GM23338 (cell line): ENCODE results near the gene SCFD2. TPM values are rescaled to one million over a fixed set of nuclear protein-coding genes. Genes with fewer than 3 reads are reported as not detected.

Experiments
- ATAC-seq: fragments of 200-7000 bp; cut with Tn5 transposase; 3 replicates; pipeline ENCODE4 v1.9.1; 2020
- DNase-seq: peaks from one replicate; pipeline ENCODE4 v3.0.0-alpha.2; 2015; ENCODE audit warnings: low spot score
- H2AFZ ChIP-seq: fragments of 200-600 bp; sonication (generic); 2 replicates; pipeline ENCODE4 v1.8.0; 2016; ENCODE audit warnings: antibody characterized with exemption, mild to moderate bottlenecking, moderate library complexity
- H3F3A ChIP-seq: fragments of 200-600 bp; sonication (generic); replicated peaks from 2 replicates; pipeline ENCODE4 v1.8.0; 2017; ENCODE audit warnings: antibody characterized with exemption, mixed run types, low read depth
- H3K27ac ChIP-seq: fragments of 200-600 bp; sonication (generic); 2 replicates; pipeline ENCODE4 v1.6.1; 2016; ENCODE audit warnings: low read depth
- H3K27me3 ChIP-seq: fragments of 200-600 bp; sonication (generic); 2 replicates; pipeline ENCODE4 v1.8.0; 2016; ENCODE audit warnings: mild to moderate bottlenecking, mixed run types, moderate library complexity; ENCODE audit not compliant: insufficient read depth
- H3K36me3 ChIP-seq: fragments of 200-600 bp; sonication (generic); 2 replicates; pipeline ENCODE4 v1.8.0; 2016; ENCODE audit warnings: mild to moderate bottlenecking; ENCODE audit not compliant: insufficient read depth
- H3K4me1 ChIP-seq: fragments of 200-600 bp; sonication (generic); 2 replicates; pipeline ENCODE4 v1.8.0; 2016; ENCODE audit warnings: mild to moderate bottlenecking, moderate library complexity; ENCODE audit not compliant: insufficient read depth
- H3K4me2 ChIP-seq: fragments of 200-600 bp; sonication (generic); 2 replicates; pipeline ENCODE4 v1.7.1; 2017; ENCODE audit warnings: mixed run types
- H3K4me3 ChIP-seq: fragments of 200-600 bp; sonication (generic); 2 replicates; pipeline ENCODE4 v1.6.1; 2016; ENCODE audit warnings: mixed run types
- H3K79me2 ChIP-seq: fragments of 200-600 bp; sonication (generic); replicated peaks from 2 replicates; pipeline ENCODE4 v1.8.0; 2017; ENCODE audit warnings: mild to moderate bottlenecking; ENCODE audit not compliant: insufficient read depth
- H3K9me2 ChIP-seq: fragments of 200-600 bp; sonication (generic); 2 replicates; pipeline ENCODE4 v1.8.0; 2017; ENCODE audit not compliant: insufficient read depth
- H4K20me1 ChIP-seq: fragments of 200-600 bp; sonication (generic); replicated peaks from 2 replicates; pipeline ENCODE4 v1.8.0; 2017; ENCODE audit warnings: mild to moderate bottlenecking; ENCODE audit not compliant: insufficient read depth
- H3K27ac Mint-ChIP-seq: 2 replicates; pipeline ENCODE4 v1.8.0; 2020; ENCODE audit warnings: inconsistent platforms, mild to moderate bottlenecking, moderate library complexity, mixed read lengths
- H3K27me3 Mint-ChIP-seq: 3 replicates; pipeline ENCODE4 v1.8.0; 2022; ENCODE audit warnings: low read depth, mild to moderate bottlenecking, moderate library complexity, mixed read lengths, inconsistent platforms; ENCODE audit not compliant: insufficient read depth, poor library complexity
- H3K36me3 Mint-ChIP-seq: 3 replicates; pipeline ENCODE4 v1.8.0; 2021; ENCODE audit warnings: low read depth, mild to moderate bottlenecking, inconsistent platforms, moderate library complexity, mixed read lengths
- H3K4me1 Mint-ChIP-seq: 3 replicates; pipeline ENCODE4 v1.8.0; 2020; ENCODE audit warnings: mild to moderate bottlenecking, inconsistent platforms, mixed read lengths
- H3K4me3 Mint-ChIP-seq: 3 replicates; pipeline ENCODE4 v1.8.0; 2021; ENCODE audit warnings: moderate library complexity, mild to moderate bottlenecking, inconsistent platforms, mixed read lengths
- H3K9me3 Mint-ChIP-seq: 3 replicates; pipeline ENCODE4 v1.8.0; 2020; ENCODE audit warnings: moderate library complexity, mild to moderate bottlenecking, inconsistent platforms, mixed read lengths
- CREB1 ChIP-seq: fragments of 250-450 bp; sonication (Bioruptor Pico); IDR thresholded peaks from 2 replicates; pipeline ENCODE4 v1.5.0; 2020; ENCODE audit warnings: low read depth, mild to moderate bottlenecking, moderate library complexity
- EZH2 ChIP-seq: fragments of 200-600 bp; sonication (generic); IDR thresholded peaks from one replicate; pipeline ENCODE4 v1.8.0; 2017; ENCODE audit warnings: antibody characterized with exemption, mild to moderate bottlenecking, low read depth; ENCODE audit not compliant: unreplicated experiment
- EZH2phosphoT487 ChIP-seq: fragments of 200-600 bp; sonication (generic); IDR thresholded peaks from one replicate; pipeline ENCODE4 v1.8.1; 2018; ENCODE audit warnings: antibody characterized with exemption; ENCODE audit not compliant: unreplicated experiment
- JUNB ChIP-seq: IDR thresholded peaks from one replicate; pipeline ENCODE4 v1.6.1; 2016; ENCODE audit warnings: antibody characterized with exemption; ENCODE audit not compliant: unreplicated experiment
- NANOG ChIP-seq: IDR thresholded peaks from 2 replicates; pipeline ENCODE4 v1.6.1; 2016; ENCODE audit warnings: antibody characterized with exemption, borderline replicate concordance
- POLR2AphosphoS5 ChIP-seq: IDR thresholded peaks from 2 replicates; pipeline ENCODE4 v1.6.1; 2016; ENCODE audit warnings: antibody characterized with exemption, low read depth
- STAT1 ChIP-seq: IDR thresholded peaks from one replicate; pipeline ENCODE4 v1.6.1; 2016; ENCODE audit warnings: antibody characterized with exemption; ENCODE audit not compliant: unreplicated experiment
- ZNF114 ChIP-seq: fragments of 250-450 bp; sonication (Bioruptor Pico); IDR thresholded peaks from 2 replicates; pipeline ENCODE4 v1.5.0; 2020; ENCODE audit warnings: mild to moderate bottlenecking, moderate library complexity
- ZNF331 ChIP-seq: fragments of 250-450 bp; sonication (Bioruptor Pico); IDR thresholded peaks from 2 replicates; pipeline ENCODE4 v1.5.0; 2020; ENCODE audit warnings: low read depth, mild to moderate bottlenecking, moderate library complexity
- polyA plus RNA-seq: library from polyadenylated mRNA; unstranded; fragments of >200 nt; fragmentation: Nextera tagmentation; extraction: Ambion mirVana; gene quantifications from 2 replicates; pipeline ENCODE4 v1.2.1, GENCODE V29; 2016
- total RNA-seq: library from RNA; depleted of rRNA; stranded (reverse); fragments of >200 nt; shearing (Covaris generic); gene quantifications from 2 replicates; pipeline ENCODE4 v1.2.3, GENCODE V29; 2014
- TF ChIP-seq, protein P1 (sequence below), 2 experiments: fragments of 200-600 bp in 1 of 2; sonication (generic) in 1 of 2; conservative IDR thresholded peaks; 2 replicates each; pipeline versions ENCODE4 v1.5.1 to v1.6.1; 2016 to 2017; ENCODE audit warnings: antibody characterized with exemption in 2 of 2, low read depth in 2 of 2, mild to moderate bottlenecking in 2 of 2, moderate library complexity in 1 of 2
- TF ChIP-seq, protein P2 (sequence below): fragments of 250-450 bp; sonication (Bioruptor Pico); IDR thresholded peaks from 2 replicates; pipeline ENCODE4 v1.5.0; 2020; ENCODE audit warnings: mild to moderate bottlenecking, moderate library complexity
- TF ChIP-seq, protein P3 (sequence below): IDR thresholded peaks from one replicate; pipeline ENCODE4 v1.6.1; 2018; ENCODE audit warnings: antibody characterized with exemption; ENCODE audit not compliant: unreplicated experiment
- TF ChIP-seq, protein P4 (sequence below): IDR thresholded peaks from 2 replicates; pipeline ENCODE4 v1.6.1; 2016; ENCODE audit warnings: antibody characterized with exemption

Gene SCFD2
- total and polyA plus RNA-seq, 2 experiments from 2014 or later: 5.7 to 17.5 TPM

DNA sequence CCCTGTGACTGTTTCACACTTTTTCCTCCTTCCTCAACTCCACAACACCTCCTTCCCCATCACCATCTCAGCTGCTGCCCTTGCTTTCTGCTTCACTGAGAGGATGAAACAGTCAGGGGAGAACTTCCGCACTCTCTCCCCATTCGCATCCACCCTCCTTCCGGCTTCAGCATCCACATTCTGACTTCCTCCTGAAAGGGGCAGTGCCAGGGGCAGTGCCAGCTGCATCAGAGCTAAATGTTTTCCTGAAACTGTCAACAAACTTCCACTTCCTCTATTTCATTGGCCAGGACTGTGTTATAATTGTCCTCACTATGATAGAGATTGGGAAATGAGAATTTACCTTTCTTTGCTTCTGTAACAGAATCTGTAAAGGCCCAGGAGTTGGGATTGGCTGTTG lies 521.9 kb downstream of the SCFD2 start:
- Histone ChIP-seq H3K27ac (no peak overlapping the region), H3K4me3 (no peak overlapping the region), H4K20me1 (no peaks in the 10 kb centered on the region), H3F3A (no peaks in the 10 kb centered on the region; the same call in 1 of the 2 replicates), H3K4me2 (no peak overlapping the region), H3K79me2 (no peaks in the 10 kb centered on the region), H2AFZ (peak overlapping the region; percentile 39; the same call in 1 of the 2 replicates), H3K4me1 (peaks cover 29% of the 10 kb centered on the region), H3K9me2 (peaks cover 6% of the 10 kb centered on the region), H3K36me3 (no peaks in the 10 kb centered on the region), H3K27me3 (no peaks in the 10 kb centered on the region)
- TF ChIP-seq EZH2: no peak
- TF ChIP-seq EZH2phosphoT487: no peak
- no peak for TF ChIP-seq ZNF114 (CRISPR knock-in tag)
- TF ChIP-seq NANOG: no peak
- no peak for TF ChIP-seq POLR2AphosphoS5
- no peak for TF ChIP-seq ZNF331 (CRISPR knock-in tag)
- TF ChIP-seq, protein P1, sequence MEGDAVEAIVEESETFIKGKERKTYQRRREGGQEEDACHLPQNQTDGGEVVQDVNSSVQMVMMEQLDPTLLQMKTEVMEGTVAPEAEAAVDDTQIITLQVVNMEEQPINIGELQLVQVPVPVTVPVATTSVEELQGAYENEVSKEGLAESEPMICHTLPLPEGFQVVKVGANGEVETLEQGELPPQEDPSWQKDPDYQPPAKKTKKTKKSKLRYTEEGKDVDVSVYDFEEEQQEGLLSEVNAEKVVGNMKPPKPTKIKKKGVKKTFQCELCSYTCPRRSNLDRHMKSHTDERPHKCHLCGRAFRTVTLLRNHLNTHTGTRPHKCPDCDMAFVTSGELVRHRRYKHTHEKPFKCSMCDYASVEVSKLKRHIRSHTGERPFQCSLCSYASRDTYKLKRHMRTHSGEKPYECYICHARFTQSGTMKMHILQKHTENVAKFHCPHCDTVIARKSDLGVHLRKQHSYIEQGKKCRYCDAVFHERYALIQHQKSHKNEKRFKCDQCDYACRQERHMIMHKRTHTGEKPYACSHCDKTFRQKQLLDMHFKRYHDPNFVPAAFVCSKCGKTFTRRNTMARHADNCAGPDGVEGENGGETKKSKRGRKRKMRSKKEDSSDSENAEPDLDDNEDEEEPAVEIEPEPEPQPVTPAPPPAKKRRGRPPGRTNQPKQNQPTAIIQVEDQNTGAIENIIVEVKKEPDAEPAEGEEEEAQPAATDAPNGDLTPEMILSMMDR (conservative IDR thresholded peaks at IDR 0.05; ENCODE audit: low read depth in 2 of 2): no peak
- no peak for TF ChIP-seq JUNB
- TF ChIP-seq, protein P2, sequence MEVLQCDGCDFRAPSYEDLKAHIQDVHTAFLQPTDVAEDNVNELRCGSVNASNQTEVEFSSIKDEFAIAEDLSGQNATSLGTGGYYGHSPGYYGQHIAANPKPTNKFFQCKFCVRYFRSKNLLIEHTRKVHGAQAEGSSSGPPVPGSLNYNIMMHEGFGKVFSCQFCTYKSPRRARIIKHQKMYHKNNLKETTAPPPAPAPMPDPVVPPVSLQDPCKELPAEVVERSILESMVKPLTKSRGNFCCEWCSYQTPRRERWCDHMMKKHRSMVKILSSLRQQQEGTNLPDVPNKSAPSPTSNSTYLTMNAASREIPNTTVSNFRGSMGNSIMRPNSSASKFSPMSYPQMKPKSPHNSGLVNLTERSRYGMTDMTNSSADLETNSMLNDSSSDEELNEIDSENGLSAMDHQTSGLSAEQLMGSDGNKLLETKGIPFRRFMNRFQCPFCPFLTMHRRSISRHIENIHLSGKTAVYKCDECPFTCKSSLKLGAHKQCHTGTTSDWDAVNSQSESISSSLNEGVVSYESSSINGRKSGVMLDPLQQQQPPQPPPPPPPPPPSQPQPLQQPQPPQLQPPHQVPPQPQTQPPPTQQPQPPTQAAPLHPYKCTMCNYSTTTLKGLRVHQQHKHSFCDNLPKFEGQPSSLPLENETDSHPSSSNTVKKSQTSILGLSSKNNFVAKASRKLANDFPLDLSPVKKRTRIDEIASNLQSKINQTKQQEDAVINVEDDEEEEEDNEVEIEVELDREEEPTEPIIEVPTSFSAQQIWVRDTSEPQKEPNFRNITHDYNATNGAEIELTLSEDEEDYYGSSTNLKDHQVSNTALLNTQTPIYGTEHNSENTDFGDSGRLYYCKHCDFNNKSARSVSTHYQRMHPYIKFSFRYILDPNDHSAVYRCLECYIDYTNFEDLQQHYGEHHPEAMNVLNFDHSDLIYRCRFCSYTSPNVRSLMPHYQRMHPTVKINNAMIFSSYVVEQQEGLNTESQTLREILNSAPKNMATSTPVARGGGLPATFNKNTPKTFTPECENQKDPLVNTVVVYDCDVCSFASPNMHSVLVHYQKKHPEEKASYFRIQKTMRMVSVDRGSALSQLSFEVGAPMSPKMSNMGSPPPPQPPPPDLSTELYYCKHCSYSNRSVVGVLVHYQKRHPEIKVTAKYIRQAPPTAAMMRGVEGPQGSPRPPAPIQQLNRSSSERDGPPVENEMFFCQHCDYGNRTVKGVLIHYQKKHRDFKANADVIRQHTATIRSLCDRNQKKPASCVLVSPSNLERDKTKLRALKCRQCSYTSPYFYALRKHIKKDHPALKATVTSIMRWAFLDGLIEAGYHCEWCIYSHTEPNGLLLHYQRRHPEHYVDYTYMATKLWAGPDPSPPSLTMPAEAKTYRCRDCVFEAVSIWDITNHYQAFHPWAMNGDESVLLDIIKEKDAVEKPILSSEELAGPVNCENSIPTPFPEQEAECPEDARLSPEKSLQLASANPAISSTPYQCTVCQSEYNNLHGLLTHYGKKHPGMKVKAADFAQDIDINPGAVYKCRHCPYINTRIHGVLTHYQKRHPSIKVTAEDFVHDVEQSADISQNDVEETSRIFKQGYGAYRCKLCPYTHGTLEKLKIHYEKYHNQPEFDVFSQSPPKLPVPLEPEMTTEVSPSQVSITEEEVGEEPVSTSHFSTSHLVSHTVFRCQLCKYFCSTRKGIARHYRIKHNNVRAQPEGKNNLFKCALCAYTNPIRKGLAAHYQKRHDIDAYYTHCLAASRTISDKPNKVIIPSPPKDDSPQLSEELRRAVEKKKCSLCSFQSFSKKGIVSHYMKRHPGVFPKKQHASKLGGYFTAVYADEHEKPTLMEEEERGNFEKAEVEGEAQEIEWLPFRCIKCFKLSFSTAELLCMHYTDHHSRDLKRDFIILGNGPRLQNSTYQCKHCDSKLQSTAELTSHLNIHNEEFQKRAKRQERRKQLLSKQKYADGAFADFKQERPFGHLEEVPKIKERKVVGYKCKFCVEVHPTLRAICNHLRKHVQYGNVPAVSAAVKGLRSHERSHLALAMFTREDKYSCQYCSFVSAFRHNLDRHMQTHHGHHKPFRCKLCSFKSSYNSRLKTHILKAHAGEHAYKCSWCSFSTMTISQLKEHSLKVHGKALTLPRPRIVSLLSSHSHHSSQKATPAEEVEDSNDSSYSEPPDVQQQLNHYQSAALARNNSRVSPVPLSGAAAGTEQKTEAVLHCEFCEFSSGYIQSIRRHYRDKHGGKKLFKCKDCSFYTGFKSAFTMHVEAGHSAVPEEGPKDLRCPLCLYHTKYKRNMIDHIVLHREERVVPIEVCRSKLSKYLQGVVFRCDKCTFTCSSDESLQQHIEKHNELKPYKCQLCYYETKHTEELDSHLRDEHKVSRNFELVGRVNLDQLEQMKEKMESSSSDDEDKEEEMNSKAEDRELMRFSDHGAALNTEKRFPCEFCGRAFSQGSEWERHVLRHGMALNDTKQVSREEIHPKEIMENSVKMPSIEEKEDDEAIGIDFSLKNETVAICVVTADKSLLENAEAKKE (CRISPR knock-in tag): no peak
- TF ChIP-seq, protein P3, sequence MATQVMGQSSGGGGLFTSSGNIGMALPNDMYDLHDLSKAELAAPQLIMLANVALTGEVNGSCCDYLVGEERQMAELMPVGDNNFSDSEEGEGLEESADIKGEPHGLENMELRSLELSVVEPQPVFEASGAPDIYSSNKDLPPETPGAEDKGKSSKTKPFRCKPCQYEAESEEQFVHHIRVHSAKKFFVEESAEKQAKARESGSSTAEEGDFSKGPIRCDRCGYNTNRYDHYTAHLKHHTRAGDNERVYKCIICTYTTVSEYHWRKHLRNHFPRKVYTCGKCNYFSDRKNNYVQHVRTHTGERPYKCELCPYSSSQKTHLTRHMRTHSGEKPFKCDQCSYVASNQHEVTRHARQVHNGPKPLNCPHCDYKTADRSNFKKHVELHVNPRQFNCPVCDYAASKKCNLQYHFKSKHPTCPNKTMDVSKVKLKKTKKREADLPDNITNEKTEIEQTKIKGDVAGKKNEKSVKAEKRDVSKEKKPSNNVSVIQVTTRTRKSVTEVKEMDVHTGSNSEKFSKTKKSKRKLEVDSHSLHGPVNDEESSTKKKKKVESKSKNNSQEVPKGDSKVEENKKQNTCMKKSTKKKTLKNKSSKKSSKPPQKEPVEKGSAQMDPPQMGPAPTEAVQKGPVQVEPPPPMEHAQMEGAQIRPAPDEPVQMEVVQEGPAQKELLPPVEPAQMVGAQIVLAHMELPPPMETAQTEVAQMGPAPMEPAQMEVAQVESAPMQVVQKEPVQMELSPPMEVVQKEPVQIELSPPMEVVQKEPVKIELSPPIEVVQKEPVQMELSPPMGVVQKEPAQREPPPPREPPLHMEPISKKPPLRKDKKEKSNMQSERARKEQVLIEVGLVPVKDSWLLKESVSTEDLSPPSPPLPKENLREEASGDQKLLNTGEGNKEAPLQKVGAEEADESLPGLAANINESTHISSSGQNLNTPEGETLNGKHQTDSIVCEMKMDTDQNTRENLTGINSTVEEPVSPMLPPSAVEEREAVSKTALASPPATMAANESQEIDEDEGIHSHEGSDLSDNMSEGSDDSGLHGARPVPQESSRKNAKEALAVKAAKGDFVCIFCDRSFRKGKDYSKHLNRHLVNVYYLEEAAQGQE: no peak
- no peak for TF ChIP-seq CREB1
- no peak for TF ChIP-seq STAT1
- TF ChIP-seq, protein P4, sequence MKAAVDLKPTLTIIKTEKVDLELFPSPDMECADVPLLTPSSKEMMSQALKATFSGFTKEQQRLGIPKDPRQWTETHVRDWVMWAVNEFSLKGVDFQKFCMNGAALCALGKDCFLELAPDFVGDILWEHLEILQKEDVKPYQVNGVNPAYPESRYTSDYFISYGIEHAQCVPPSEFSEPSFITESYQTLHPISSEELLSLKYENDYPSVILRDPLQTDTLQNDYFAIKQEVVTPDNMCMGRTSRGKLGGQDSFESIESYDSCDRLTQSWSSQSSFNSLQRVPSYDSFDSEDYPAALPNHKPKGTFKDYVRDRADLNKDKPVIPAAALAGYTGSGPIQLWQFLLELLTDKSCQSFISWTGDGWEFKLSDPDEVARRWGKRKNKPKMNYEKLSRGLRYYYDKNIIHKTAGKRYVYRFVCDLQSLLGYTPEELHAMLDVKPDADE: no peak
- no peaks in the 10 kb centered on the region for H3K36me3 Mint-ChIP-seq
- DNase-seq: no peak
- no peak overlapping the region for H3K27ac Mint-ChIP-seq
- peaks cover 11% of the 10 kb centered on the region for H3K27me3 Mint-ChIP-seq
- H3K9me3 Mint-ChIP-seq: no peaks in the 10 kb centered on the region; the same call in 2 of the 3 replicates
- ATAC-seq: no peak
- no peak overlapping the region for H3K4me3 Mint-ChIP-seq
- peaks cover 48% of the 10 kb centered on the region for H3K4me1 Mint-ChIP-seq
